Measurements from ENCODE around the gene GRPEL1. TPM values are rescaled to one million over a fixed set of nuclear protein-coding genes. Genes with fewer than 3 reads are reported as not detected.

GRPEL1 gene
- total and polyA plus RNA-seq, 8 donors = 11.4 to 53.6 (median 25.5) TPM; not detected in 1

DNA sequence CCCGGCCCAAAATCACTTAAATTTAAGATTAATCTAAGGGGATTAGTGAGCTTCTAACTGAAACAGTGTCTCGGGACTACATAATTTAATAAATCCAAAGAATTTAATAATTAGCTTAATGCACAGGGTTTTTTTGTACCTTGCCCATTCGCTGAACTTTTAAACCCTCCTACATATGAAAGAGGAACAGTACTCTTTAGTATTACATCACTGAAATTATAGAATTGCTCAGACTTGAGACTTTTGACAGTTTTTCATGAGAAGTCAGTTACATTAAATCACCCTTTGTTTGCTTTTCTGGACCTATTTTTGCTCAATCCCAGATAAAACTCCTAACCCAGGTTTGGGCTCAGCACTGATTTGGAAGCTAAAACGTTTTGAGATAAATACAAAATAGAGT is 27.1 kb downstream of the GRPEL1 start:
- WGBS, 5 donors = 76 to 85% (median 77%) methylated on average over 4 of the region's 4 CpGs
- Histone ChIP-seq H3K27me3 (no peaks in the 10 kb centered on the region), H3K36me3 (no peaks in the 10 kb centered on the region), H3K9me3 (no peaks in the 10 kb centered on the region), H3K27ac (no peak overlapping the region), H3K4me1 (peaks cover 20 to 40% (median 35%) of the 10 kb centered on the region in 4 donors), H3K4me3 (no peak overlapping the region)
- TF ChIP-seq POLR2A (IDR thresholded peaks at IDR 0.05) = no peak
- TF ChIP-seq, protein P1, sequence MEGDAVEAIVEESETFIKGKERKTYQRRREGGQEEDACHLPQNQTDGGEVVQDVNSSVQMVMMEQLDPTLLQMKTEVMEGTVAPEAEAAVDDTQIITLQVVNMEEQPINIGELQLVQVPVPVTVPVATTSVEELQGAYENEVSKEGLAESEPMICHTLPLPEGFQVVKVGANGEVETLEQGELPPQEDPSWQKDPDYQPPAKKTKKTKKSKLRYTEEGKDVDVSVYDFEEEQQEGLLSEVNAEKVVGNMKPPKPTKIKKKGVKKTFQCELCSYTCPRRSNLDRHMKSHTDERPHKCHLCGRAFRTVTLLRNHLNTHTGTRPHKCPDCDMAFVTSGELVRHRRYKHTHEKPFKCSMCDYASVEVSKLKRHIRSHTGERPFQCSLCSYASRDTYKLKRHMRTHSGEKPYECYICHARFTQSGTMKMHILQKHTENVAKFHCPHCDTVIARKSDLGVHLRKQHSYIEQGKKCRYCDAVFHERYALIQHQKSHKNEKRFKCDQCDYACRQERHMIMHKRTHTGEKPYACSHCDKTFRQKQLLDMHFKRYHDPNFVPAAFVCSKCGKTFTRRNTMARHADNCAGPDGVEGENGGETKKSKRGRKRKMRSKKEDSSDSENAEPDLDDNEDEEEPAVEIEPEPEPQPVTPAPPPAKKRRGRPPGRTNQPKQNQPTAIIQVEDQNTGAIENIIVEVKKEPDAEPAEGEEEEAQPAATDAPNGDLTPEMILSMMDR (IDR thresholded peaks at IDR 0.05) = no peak
- no peak for TF ChIP-seq EP300 (IDR thresholded peaks at IDR 0.05)
- TF ChIP-seq POLR2AphosphoS5 (IDR thresholded peaks at IDR 0.05) = no peak
- intact Hi-C loops (cut with DNase I; ENCODE audit: low total_unique reads) = loop anchor here (10.0 kb wide), 1 partner anchor 56 kb away; no protein-coding TSS in a partner anchor
- no peak for DNase-seq

DNA sequence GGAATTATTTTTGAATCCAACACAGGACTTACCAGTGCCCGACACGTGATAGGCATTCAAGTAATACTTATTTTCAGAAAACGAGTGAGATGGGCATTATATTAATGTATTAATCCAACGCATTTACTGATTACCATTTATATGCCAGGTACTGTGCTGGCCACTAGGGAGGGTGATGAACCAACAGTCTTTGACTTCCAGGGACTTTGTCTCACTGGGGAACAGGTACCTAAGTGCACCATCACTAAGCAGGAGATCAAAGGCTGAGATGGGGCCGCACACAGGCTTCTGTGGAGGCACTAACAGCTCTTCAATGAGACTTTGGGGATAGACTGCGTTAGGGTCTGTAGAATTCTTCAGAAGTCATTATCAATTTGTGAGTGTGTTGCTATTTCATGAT is 30.4 kb downstream of the GRPEL1 start:
- H3K4me3 ChIP-seq = no peak overlapping the region
- peaks cover 22 to 37% (median 32%) of the 10 kb centered on the region in 4 donors for H3K4me1 ChIP-seq
- 43 to 78% (median 65%) methylated on average over 6 of the region's 6 CpGs for WGBS, 5 donors
- no peak for DNase-seq
- no peak overlapping the region for H3K27ac ChIP-seq
- TF ChIP-seq POLR2A (IDR thresholded peaks at IDR 0.05) = no peak
- TF ChIP-seq, protein P1 (IDR thresholded peaks at IDR 0.05) = peak in 1 of 7 experiments; percentile 25
- H3K36me3 ChIP-seq = peaks cover 1 to 4% (median 3%) of the 10 kb centered on the region in 4 donors
- intact Hi-C loops (cut with DNase I; ENCODE audit: low total_unique reads) = no loop called here
- H3K9me3 ChIP-seq = no peaks in the 10 kb centered on the region
- H3K27me3 ChIP-seq = no peaks in the 10 kb centered on the region

DNA sequence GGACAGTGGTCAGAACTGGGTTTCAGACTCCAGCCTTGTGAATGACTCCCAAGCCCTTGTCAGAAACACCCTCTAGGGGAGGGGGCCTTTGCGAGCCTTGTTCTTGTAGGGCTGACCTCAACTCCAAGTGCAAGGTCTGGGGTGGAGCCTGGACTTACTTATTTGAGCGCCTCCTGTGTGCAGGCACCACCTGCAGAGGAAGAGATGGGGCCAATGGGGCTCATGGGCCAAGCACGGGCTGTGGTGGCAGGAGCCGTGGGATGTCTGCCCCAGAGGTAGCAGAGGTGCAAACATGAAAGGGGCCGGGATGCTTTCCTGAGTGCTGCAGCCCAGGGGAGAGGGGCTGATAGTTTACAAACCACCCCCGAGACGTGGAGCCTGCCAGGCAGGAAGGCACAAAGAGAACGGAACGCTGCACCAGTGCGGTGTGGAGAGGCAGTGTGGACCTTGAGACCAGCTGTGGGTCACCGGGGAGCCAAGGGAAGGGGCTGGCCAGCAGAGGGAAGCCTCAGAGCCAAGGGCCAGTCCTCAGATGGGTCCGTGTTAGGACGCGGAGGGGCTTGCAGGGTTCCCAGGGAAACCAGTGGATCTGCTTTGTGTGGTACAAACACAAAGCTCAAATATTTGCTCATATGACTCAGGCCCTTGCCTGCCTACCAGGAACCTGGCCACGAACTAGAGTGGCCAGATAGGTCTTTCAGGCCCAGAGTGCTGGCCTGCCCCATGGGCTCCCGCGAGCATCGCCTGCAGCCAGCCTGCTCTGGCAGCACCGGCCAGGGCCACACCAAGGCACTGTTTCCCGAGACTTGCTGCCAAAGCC is 33.4 kb downstream of the GRPEL1 start:
- DNase-seq = peak; percentile 83 to 86
- TF ChIP-seq EP300 (IDR thresholded peaks at IDR 0.05) = no peak
- peak in 2 of 3 donors; percentile 65 to 77 for TF ChIP-seq POLR2AphosphoS5 (IDR thresholded peaks at IDR 0.05)
- TF ChIP-seq POLR2A (IDR thresholded peaks at IDR 0.05) = no peak
- Histone ChIP-seq H3K9me3 (no peaks in the 10 kb centered on the region), H3K27me3 (no peaks in the 10 kb centered on the region), H3K27ac (peak overlapping the region; percentile 48 to 72 (median 71)), H3K4me1 (peaks cover 13 to 22% (median 18%) of the 10 kb centered on the region in 4 donors), H3K4me3 (peak overlapping the region in 1 of 4 donors; percentile 19), H3K36me3 (peaks cover 28 to 33% (median 33%) of the 10 kb centered on the region in 4 donors)
- 24 to 36% (median 28%) methylated on average over 16 to 20 of the region's 20 CpGs for WGBS, 5 donors
- intact Hi-C loops (cut with DNase I; ENCODE audit: low total_unique reads) = no loop called here

GRCh38 chr4:7032596-7032995 is 35.3 kb downstream of the GRPEL1 start:
- Histone ChIP-seq H3K9me3 (no peaks in the 10 kb centered on the region), H3K4me1 (peaks cover 13 to 22% (median 18%) of the 10 kb centered on the region in 4 donors), H3K36me3 (peaks cover 33 to 51% (median 51%) of the 10 kb centered on the region in 4 donors), H3K27ac (no peak overlapping the region), H3K27me3 (no peaks in the 10 kb centered on the region), H3K4me3 (no peak overlapping the region)
- intact Hi-C loops (cut with DNase I; ENCODE audit: low total_unique reads) = no loop called here
- WGBS, 5 donors = 80 to 85% (median 82%) methylated on average over 5 to 8 of the region's 8 CpGs
- DNase-seq = no peak
- TF ChIP-seq POLR2AphosphoS5 (IDR thresholded peaks at IDR 0.05) (no peak), EP300 (IDR thresholded peaks at IDR 0.05) (no peak), POLR2A (IDR thresholded peaks at IDR 0.05) (no peak)
- TF ChIP-seq, protein P1 (IDR thresholded peaks at IDR 0.05) = no peak
